Erythroblast (primary cell): ENCODE results near the gene CCDC194.

Experiments
- DNase-seq, 2 experiments: peaks; one replicate each; lab custom pipeline; 2025; lab: John Stamatoyannopoulos, UW
- GATA1 ChIP-seq: IDR thresholded peaks from 2 replicates; pipeline ENCODE4 v1.6.1; 2011; ENCODE audit warnings: low read depth, mild to moderate bottlenecking, control low read depth, low read length, moderate library complexity
- POLR2A ChIP-seq: IDR thresholded peaks from 2 replicates; pipeline ENCODE4 v1.6.1; 2011; ENCODE audit warnings: mild to moderate bottlenecking, low read length

The CCDC194 gene

GRCh38 chr19:17394891-17395415 lies 957 bp upstream of the CCDC194 start:
- DNase-seq, result peak; percentile 70 to 81
- no peak for TF ChIP-seq POLR2A
- TF ChIP-seq GATA1, result no peak

DNA sequence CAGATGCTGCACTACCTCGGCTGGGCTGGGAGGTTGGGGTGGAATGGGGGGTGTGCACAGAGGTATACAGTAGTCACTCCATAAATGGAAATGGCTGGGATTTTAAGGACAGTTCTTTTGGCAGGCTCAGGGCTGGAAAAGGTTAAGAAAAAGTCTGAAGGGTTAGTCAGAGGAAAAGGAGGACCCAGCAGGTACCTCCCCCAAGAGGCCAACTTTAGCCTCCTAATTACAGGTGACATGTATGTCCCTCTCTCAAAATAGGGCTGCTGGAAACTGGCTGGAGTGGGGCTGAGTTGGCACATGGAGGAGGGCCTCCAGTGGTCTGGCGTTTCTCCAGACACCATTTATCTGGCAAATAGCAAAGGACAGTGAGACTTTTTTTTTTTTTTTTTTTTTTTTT lies 994 bp downstream of the CCDC194 start:
- TF ChIP-seq GATA1, result no peak
- no peak for TF ChIP-seq POLR2A
- DNase-seq, result peak in 1 of 2 experiments; percentile 31

GRCh38 chr19:17391371-17392151 lies 2.4 kb downstream of the CCDC194 start:
- TF ChIP-seq GATA1, result no peak
- no peak for TF ChIP-seq POLR2A
- DNase-seq, result no peak

GRCh38 chr19:17390665-17391370 lies 3.2 kb downstream of the CCDC194 start:
- peak; percentile 93 for DNase-seq
- TF ChIP-seq POLR2A, result no peak

DNA sequence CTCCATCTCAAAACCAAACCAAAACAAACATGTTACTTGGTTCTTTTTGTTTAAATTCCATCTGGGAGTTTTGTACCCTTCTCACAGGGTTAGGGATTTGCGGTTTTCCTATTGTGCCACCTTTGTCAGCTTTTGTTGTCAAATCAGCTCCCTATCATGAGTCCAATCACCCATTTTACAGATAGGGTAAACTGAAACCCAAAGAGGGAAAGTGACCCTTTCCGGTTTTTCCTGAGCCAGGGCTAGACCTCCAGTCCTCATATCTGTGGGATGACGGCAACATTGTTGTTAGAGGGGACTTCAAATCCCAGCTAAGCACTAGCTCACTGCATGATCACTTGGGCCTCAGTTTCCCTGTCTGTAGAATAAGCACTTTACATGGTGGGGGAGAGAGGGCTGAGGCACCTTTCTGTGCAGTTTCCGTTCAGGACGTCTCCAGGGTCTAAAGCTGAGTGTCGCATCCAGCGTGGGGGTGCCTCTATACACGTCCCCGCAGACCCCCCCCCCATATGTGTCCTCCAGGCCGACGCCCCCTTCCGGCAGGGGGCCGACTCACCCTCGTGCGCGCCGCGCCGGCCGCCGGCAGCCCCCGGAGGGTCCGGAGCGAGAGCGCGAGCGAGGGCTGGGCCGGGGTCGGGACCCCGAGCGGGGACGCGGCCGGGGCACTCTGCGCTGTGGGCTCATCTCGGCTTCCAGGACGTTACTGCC lies 3.9 kb downstream of the CCDC194 start:
- TF ChIP-seq POLR2A, result no peak
- TF ChIP-seq GATA1, result no peak
- no peak for DNase-seq

DNA sequence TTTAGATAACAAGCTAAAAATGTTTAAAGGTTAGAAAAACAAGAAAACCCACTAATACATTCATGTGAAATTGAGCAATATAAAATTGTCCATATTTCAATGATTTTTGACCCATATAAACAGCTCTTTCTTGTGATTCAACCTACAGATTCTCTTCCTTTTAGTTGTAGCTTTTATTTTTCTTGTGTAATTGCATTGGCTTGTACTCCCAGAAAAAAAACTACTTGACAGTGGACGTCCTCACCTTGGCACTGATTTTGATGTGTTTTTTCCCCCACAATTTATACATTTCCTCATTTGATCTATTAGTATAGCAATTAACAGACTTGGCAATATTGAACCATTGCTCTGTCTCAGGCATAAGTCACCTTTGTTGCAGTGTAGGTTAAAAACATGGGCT lies 4.7 kb downstream of the CCDC194 start:
- TF ChIP-seq POLR2A (no peak), GATA1 (no peak)
- no peak for DNase-seq

DNA sequence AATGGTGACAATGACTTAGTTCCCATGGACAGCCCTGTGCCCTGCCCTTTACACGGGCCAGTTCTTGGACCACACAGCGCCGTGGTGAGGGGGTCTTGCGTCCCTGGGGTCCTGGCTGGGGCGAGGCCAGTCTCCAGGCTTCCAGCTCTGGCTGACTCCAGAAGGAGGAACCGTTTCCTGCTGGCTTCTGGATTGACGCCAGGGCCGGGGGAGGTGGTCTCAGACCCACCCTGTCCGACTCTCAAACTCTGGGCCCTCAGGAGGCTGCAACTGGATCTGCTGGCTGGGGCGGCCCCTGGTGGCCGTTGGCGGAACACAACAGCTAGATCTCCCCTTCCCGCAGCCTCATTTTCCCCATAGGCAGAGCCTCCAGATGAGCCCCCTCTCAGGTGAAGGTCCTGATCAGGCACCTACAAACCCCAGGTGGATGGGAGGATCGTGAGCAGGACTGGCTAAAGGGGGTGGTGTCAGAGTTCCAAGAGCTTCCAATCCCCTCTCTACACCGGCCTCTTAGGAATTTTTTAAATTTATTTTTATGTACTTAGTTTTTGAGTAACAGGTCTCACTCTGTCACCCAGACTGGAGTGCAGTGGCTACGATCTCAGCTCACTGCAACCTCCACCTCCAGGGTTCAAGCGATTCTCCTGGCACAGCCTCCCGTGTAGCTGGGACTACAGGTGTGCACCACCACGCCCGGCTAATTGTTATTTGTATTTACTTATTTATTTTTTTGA lies 8.0 kb downstream of the CCDC194 start:
- TF ChIP-seq POLR2A, result no peak
- TF ChIP-seq GATA1, result no peak
- peak in 1 of 2 experiments; percentile 81 for DNase-seq

DNA sequence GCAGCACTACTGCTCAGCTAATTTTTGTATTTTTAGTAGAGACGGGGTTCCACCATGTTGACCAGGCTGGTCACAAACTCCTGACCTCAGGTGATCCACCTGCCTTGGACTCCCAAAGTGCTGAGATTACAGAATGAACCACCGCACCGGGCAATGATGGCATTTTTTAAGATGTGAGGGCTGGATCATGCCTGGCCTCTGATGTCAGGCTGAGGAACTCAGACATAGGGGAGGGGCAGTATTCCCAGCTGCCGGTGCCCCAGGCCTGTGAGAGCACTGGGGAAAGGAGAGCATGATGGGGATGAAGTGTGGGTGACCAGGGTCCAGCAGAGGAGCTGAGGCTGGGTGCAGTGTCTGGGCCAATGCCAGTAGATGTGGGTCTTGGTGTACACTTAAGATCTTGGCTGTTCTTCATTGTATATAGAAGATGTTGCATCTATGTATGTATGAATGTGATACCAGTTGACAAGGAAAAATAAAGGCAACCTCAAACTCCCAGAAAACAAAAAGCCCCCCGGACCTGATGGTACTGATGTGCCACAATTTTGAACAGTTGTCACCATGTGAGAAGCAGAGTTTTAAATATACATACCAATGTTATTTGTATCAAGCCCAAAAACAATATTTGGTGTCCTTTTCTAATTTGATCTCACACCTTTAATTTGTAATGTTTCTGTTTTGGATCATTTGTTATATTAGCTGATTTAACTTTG lies 13.4 kb downstream of the CCDC194 start:
- TF ChIP-seq POLR2A (no peak), GATA1 (no peak)
- DNase-seq, result no peak

DNA sequence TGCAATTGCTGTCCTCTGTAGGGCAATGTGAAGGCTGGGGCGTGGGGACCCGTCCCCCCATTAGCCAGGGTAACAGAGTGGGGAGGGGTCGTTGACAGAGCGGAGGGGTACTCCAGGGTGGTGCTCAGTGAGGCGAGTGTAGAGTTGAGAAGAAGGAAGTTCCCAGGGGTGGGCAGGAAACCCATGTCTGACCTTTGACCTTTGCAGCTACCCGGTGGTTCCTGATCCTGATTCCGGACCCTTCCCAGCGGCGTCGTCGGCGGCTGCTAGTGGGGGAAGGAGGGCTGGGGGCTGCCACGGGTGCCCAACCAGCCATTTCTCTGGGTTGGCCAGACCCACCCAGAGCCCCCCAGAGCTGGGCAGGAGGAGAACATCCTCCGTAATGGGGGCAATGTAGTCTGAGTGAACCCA lies 14.8 kb downstream of the CCDC194 start:
- DNase-seq, result no peak
- TF ChIP-seq POLR2A, result no peak
- no peak for TF ChIP-seq GATA1

- DNase-seq, result no peak
- TF ChIP-seq POLR2A (no peak), GATA1 (no peak)
Observed at GRCh38 chr19:17378271-17378670, 15.7 kb downstream of the CCDC194 start.

DNA sequence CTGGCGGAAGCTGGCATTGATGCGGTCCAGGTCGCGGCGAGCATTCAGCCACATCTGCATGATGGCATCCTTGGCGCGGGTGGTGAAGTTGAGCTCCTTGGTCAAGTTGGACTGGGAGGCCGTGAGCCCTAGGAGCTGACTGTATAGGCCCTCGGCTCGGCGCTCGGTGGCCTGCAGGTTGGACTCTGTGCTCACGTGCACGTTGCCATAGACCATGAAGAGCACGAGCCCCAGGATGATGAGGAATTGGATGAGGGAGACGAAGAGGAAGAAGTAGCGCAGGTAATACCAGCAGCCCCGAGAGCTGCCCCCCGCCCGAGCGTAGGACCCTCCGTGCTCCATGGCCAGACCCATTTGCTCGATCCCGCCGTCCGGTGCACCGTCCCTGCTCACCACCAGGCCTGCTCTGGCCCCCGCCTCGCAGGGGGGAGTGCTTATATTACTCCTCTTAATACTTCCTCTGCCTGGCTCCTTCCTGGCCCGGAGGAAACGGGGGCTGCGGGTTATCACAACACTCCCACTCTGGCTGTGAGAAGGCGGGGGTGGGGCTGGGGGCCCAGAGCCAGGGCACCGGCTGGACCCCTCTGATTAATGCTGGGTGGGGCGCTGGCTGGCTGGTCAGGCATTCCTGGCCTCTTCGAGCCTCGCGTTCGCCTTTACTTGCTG lies 16.9 kb downstream of the CCDC194 start, which contains the start of gene PLVAP:
TSS of gene PLVAP (minus strand) at position 408 of the 666 bp plus-strand sequence. CDS start at position 354, 54 bp downstream.
- peak; percentile 92 to 94 for DNase-seq
- TF ChIP-seq POLR2A (no peak), GATA1 (no peak)

GRCh38 chr19:17370026-17370587 lies 23.9 kb downstream of the CCDC194 start:
- no peak for DNase-seq

More at GRCh38 chr19:17370026-17370587, 23.9 kb downstream of the CCDC194 start:
- TF ChIP-seq GATA1, result no peak
- no peak for TF ChIP-seq POLR2A
